GM12891 (cell line): ENCODE data around the gene RRAD.

Source experiments
- POLR2A ChIP-seq: IDR thresholded peaks from 2 replicates; pipeline ENCODE4 v1.6.1; 2011; ENCODE audit warnings: low read depth, low read length, control low read depth
- POLR2AphosphoS5 ChIP-seq: IDR thresholded peaks from 2 replicates; pipeline ENCODE4 v1.6.1; 2011; ENCODE audit warnings: low read depth, low read length, control low read depth
- TAF1 ChIP-seq: IDR thresholded peaks from 2 replicates; pipeline ENCODE4 v1.6.1; 2011; ENCODE audit warnings: low read depth, low read length, control low read depth

DNA sequence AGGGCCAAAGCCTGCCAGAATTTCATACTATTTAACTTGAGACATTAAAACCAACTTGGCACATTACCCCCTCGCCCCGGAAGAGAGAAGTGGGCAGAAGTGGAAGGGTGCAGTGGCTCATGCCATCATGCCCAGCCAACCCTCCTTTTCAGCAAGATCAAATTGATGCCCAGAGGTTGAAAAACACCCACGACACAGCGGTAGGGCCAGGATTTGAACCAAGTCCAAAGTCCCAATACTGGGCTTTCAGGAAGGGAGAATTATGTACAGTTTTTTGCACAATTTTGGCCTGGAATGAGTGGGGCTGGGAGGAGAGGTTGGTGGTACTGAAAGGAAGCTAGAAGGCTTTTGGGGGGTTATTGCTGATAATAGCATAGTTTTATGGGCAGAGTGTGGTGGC lies 34.0 kb downstream of the RRAD start:
- TF ChIP-seq POLR2AphosphoS5 (no peak), POLR2A (no peak), TAF1 (no peak)
